Measurements from ENCODE around the gene LRP1B.

The LRP1B gene

GRCh38 chr2:140873915-140874531, 1256.8 kb downstream of the LRP1B start:
- DNase-seq (ENCODE audit: low read depth) = no peak
- TF ChIP-seq CTCF (IDR thresholded peaks at IDR 0.05; ENCODE audit: insufficient read depth, low read depth, low read length, missing control alignments) = no peak
- H3K4me3 ChIP-seq (ENCODE audit: low read length) = no peak overlapping the region

GRCh38 chr2:140869925-140870324, 1260.9 kb downstream of the LRP1B start:
- H3K4me3 ChIP-seq (ENCODE audit: low read length) = no peak overlapping the region
- DNase-seq (ENCODE audit: low read depth) = no peak
- TF ChIP-seq CTCF (IDR thresholded peaks at IDR 0.05; ENCODE audit: insufficient read depth, low read depth, low read length, missing control alignments) = no peak

GRCh38 chr2:140869107-140869506, 1261.7 kb downstream of the LRP1B start:
- no peak overlapping the region for H3K4me3 ChIP-seq (ENCODE audit: low read length)
- DNase-seq (ENCODE audit: low read depth) = no peak
- no peak for TF ChIP-seq CTCF (IDR thresholded peaks at IDR 0.05; ENCODE audit: insufficient read depth, low read depth, low read length, missing control alignments)

GRCh38 chr2:140865837-140866236, 1265.0 kb downstream of the LRP1B start:
- no peak for DNase-seq (ENCODE audit: low read depth)
- no peak for TF ChIP-seq CTCF (IDR thresholded peaks at IDR 0.05; ENCODE audit: insufficient read depth, low read depth, low read length, missing control alignments)
- no peak overlapping the region for H3K4me3 ChIP-seq (ENCODE audit: low read length)

GRCh38 chr2:140863713-140864112, 1267.1 kb downstream of the LRP1B start:
- peak; percentile 62 for TF ChIP-seq CTCF (IDR thresholded peaks at IDR 0.05; ENCODE audit: insufficient read depth, low read depth, low read length, missing control alignments)
- no peak overlapping the region for H3K4me3 ChIP-seq (ENCODE audit: low read length)
- peak; percentile 70 for DNase-seq (ENCODE audit: low read depth)

GRCh38 chr2:140862181-140862580, 1268.6 kb downstream of the LRP1B start:
- H3K4me3 ChIP-seq (ENCODE audit: low read length) = no peak overlapping the region
- no peak for TF ChIP-seq CTCF (IDR thresholded peaks at IDR 0.05; ENCODE audit: insufficient read depth, low read depth, low read length, missing control alignments)
- DNase-seq (ENCODE audit: low read depth) = no peak

GRCh38 chr2:140861666-140862065, 1269.2 kb downstream of the LRP1B start:
- no peak for DNase-seq (ENCODE audit: low read depth)
- TF ChIP-seq CTCF (IDR thresholded peaks at IDR 0.05; ENCODE audit: insufficient read depth, low read depth, low read length, missing control alignments) = no peak
- H3K4me3 ChIP-seq (ENCODE audit: low read length) = no peak overlapping the region
